NCI-H2196 treated with DMSO at 0.1 percent for 48 hours (cell line): Measurements from ENCODE around the gene BORA.
"Not testable (repeated sequence)": the region's sequence is repeated elsewhere in the genome, so short reads cannot be mapped to it uniquely, and the experiment has no call there.

Experiments used
- DNase-seq: peaks from one replicate; lab custom pipeline; 2025; ENCODE audit not compliant: unreplicated experiment; lab: John Stamatoyannopoulos, UW

Gene BORA

GRCh38 chr13:72727417-72728289 is at the start of gene BORA, which contains the start of gene MZT1:
BORA (plus strand) TSS chr13:72727923; CDS start chr13:72728941, 1,018 bp downstream.
MZT1 (minus strand) TSS chr13:72727629; CDS start chr13:72727602, 27 bp downstream.
- peak; percentile 78 for DNase-seq

GRCh38 chr13:72678312-72678711 is 49.4 kb upstream of the BORA start:
- DNase-seq: no peak

- DNase-seq: no peak
These were observed 47.4 kb upstream of the BORA start for GRCh38 chr13:72680353-72680752.

GRCh38 chr13:72686766-72687165 is 41.0 kb upstream of the BORA start:
- no peak for DNase-seq

GRCh38 chr13:72689181-72689696 is 38.5 kb upstream of the BORA start:
- DNase-seq: no peak

- DNase-seq: no peak
These were observed 34.7 kb upstream of the BORA start for GRCh38 chr13:72692884-72693514.

GRCh38 chr13:72693832-72694231 is 33.9 kb upstream of the BORA start:
- DNase-seq: no peak

GRCh38 chr13:72694314-72694713 is 33.4 kb upstream of the BORA start:
- DNase-seq: no peak

GRCh38 chr13:72696579-72696978 is 31.1 kb upstream of the BORA start:
- DNase-seq: no peak

GRCh38 chr13:72698164-72698563 is 29.6 kb upstream of the BORA start:
- no peak for DNase-seq

GRCh38 chr13:72700509-72700908 is 27.2 kb upstream of the BORA start:
- no peak for DNase-seq

GRCh38 chr13:72716776-72717175 is 10.9 kb upstream of the BORA start:
- DNase-seq: no peak

- DNase-seq: not testable (repeated sequence)
These were observed 1.5 kb upstream of the BORA start for GRCh38 chr13:72726185-72726584.

- no peak for DNase-seq
These were observed 852 bp upstream of the BORA start for GRCh38 chr13:72726726-72727416.

GRCh38 chr13:72728290-72728605 is 525 bp downstream of the BORA start:
- DNase-seq: no peak

GRCh38 chr13:72737033-72737432 is 9.3 kb downstream of the BORA start:
- DNase-seq: no peak

GRCh38 chr13:72740015-72740414 is 12.3 kb downstream of the BORA start:
- no peak for DNase-seq

- no peak for DNase-seq
These were observed 17.5 kb downstream of the BORA start for GRCh38 chr13:72745260-72745659.

- DNase-seq: no peak
These were observed 23.5 kb downstream of the BORA start for GRCh38 chr13:72751220-72751619.

- DNase-seq: no peak
These were observed 26.4 kb downstream of the BORA start for GRCh38 chr13:72754111-72754510.

- DNase-seq: no peak
These were observed 30.2 kb downstream of the BORA start for GRCh38 chr13:72757792-72758535.
